HTERT RPE-1 (cell line): ENCODE data around the gene FFAR4.

ENCODE experiments used
- in situ Hi-C: fragments of 300-500 bp; cut with MboI; formaldehyde crosslinking; loops from 4 replicates; pipeline ENCODE4 v1.14.3; 2020; ENCODE audit warnings: low sequenced_read_pairs

FFAR4 gene

GRCh38 chr10:93598157-93598556, 31.7 kb downstream of the FFAR4 start:
- in situ Hi-C loops, result no loop called here

GRCh38 chr10:93599335-93599734, 32.9 kb downstream of the FFAR4 start:
- in situ Hi-C loops, result no loop called here

DNA sequence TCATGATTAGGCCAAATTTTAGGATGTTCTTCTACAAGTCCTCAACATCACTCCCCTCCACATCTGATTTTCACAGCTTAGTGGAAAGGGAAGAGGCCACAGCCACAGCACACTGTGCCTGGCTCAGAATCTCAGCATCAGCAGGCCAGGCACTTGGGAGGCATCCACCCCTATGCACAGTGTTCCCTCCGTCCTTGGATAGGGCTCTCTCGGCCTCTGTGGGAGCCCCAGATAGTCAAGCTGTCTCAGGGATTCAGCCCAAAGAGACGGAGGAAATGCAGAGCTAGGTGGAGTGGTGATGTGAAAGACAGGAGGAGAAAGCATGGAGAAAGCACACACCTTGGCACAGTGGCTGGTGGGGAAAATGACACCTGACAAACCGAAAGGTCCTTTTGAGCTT, 33.3 kb downstream of the FFAR4 start:
- in situ Hi-C loops, result no loop called here

GRCh38 chr10:93600446-93601145, 34.1 kb downstream of the FFAR4 start:
- in situ Hi-C loops, result no loop called here

DNA sequence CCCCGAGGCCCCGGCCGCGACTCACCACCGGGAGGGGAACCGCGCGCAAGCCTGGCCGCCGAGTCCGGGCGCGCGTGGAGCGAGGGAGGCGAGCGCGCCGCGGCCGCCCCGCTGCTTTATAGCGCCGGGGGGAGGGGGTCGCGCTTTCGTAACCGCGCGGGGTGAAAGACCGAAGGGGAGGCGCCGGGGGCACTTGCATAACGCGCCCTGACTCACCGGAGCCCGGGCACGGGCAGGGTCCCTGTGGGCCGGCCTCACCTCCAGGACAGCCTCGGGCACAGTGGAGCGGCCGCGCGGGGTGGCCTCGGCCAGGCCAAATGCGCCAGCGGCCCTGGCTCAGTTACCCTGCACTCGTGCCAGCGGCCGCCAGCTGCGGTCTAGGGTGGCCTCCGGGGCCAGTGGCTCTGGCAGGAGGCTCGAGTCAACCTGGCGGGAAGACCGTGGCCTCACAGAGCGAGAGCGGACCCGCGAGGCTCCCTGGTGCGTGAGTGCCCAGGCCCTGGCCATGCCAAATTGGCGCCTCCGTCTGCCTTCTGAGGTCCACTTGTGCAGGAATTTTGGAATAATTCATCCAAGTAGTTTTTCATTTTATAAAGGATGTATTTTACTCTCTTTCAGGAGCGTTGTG, 34.8 kb downstream of the FFAR4 start, which contains the start of gene RBP4:
Gene RBP4 (minus strand): TSS at position 90 of the 628 bp plus-strand sequence. CDS start 207 bp downstream, outside the sequence.
- in situ Hi-C loops, result no loop called here

DNA sequence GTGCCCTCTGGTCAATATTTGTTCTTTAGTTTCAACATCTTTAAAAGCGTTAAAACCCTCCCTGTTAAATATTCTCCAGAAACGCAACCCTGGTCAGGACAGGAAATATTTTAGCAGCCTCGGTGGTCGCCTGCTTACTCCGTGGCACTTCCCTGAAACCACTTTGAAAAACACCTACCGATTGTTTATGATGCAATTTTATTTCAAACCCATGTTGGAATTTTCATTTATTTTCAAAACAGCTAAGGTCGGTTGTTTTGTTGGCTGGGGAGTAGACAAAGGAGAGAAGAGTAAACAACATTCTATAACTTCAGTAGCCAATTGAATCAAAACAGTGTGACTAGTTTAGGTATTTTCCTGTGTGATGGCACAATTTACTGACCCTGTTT, 35.3 kb downstream of the FFAR4 start:
- in situ Hi-C loops, result no loop called here

DNA sequence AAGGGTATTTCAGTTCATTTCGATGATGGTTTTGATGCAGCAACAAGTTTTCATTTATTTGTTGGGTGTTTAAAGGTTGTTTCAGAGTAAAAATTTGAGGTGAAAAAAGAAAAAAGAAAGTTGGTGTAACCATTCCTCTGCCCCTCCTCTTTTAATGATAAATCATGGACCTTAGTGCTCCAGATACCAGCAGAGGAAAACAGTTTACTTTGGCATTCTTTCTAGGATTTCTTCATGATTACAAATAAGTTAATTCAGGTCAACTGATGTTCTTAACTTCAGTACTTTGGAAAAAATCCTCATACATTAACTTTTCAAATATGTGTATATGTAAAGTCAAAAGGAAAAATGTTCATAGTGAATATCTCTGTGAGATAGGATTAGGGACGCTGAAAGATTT, 36.6 kb downstream of the FFAR4 start:
- in situ Hi-C loops, result no loop called here

DNA sequence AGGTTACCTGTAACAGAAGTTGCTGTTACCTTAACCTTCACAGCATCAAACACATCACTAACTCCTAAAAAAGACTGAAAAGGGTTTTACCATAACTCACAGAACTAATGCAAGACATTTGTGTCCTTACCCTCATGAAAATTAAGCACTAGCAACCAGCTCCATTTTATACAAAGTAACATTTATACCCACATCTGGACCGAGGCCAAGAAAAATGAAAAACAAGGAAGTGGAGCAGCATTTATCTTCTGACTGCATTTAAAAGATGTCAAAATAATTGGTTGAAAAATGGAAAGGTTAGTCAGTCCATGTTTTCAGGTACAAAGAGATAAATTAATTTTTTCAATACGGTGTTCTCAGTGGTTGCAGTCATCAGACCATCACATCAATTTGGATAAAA, 37.7 kb downstream of the FFAR4 start:
- in situ Hi-C loops, result no loop called here

DNA sequence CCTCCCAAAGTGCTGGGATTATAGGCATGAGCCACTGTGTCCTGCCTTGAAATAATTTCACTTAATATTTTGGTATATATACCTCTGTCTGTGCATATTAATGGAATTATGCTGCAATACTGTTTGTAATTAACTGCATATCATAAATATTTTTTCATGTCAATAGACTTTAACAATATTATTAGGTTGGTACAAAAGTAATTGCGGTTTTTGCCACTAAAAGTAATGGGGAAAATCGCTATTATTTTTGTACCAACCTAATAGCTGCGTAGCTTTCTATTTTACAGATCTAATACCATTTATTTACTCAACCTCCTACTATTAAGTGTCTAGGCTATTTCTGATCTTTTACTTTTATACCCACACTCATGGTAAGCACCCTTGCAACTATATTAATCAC, 42.0 kb downstream of the FFAR4 start:
- in situ Hi-C loops, result no loop called here

DNA sequence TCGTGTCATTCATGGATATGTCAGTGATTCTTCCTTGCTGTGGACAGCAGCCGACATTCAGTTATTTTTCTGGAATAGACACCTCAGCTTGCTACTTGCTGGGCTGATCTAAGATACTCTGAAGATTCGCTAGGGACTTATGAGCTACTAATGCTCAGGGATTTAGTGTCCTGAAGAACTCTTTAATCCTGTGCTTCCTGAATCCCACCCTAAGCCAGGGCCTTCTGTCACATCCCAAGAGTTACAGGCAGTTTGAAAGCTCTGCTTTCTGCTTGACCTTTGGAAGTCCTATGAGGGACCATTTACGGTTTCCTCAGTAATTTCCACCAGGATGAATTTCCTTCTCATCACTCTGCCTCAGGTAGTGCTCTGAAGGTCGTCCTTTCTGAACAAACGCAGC, 45.8 kb downstream of the FFAR4 start, which contains the start of gene PDE6C:
Gene PDE6C (plus strand): TSS at position 227 of the 400 bp plus-strand sequence. CDS start 189 bp downstream, outside the sequence.
- in situ Hi-C loops, result no loop called here

GRCh38 chr10:93613126-93613525, 46.7 kb downstream of the FFAR4 start:
- in situ Hi-C loops, result no loop called here

- in situ Hi-C loops, result no loop called here
Measured at GRCh38 chr10:93614101-93614825, 47.8 kb downstream of the FFAR4 start.

GRCh38 chr10:93615576-93616235, 49.2 kb downstream of the FFAR4 start:
- in situ Hi-C loops, result no loop called here

DNA sequence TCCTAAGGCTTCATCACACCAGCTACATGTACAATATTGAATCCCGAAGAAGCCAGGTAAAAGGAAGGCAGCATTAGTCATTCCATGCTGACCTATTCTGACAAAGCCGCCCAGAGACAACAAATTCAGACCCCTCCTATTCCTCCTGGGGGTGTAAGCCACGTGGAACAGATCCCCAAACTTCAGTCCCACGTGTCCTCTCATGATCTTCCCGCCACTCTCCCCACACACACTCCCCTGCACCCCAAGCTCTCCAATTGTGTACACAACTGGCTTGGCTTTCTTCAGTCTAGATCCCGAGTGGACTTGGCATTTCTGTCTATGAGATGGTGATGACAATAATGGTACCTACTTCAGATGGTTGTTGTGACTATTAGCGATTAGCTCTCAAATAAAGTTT, 54.5 kb downstream of the FFAR4 start:
- in situ Hi-C loops, result no loop called here

- in situ Hi-C loops, result no loop called here
Measured at GRCh38 chr10:93622942-93623341, 56.5 kb downstream of the FFAR4 start.

GRCh38 chr10:93628858-93629257, 62.4 kb downstream of the FFAR4 start:
- in situ Hi-C loops, result no loop called here

DNA sequence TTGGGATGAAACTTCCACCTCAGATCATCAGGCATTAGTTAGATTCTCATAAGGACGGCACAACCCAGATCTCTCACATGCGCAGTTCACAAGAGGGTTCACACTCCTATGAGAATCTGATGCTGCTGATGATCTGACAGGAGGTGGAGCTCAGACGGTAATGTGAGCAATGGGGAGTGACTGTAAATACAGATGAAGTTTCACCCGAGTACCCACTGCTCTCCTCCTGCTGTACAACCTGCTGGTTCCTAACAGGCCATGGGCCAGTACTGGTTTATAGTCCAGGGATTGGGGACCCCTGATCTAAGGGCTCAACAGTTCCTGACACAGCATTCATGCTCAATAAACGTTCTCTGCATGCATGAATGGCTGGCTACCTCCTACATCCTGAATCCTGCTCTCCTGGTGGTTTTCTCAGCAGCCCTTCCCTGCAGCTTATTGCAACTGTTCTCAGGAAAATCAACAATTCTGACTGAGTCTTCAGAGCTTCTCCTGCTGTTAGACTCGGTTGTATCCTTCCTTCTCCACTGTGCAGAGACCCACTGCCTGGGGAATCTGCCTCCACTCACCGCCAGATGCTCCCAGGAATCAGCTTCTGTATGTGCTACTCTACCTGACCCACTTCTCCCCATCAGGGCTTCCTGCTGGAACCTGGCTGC, 63.3 kb downstream of the FFAR4 start:
- in situ Hi-C loops, result no loop called here

DNA sequence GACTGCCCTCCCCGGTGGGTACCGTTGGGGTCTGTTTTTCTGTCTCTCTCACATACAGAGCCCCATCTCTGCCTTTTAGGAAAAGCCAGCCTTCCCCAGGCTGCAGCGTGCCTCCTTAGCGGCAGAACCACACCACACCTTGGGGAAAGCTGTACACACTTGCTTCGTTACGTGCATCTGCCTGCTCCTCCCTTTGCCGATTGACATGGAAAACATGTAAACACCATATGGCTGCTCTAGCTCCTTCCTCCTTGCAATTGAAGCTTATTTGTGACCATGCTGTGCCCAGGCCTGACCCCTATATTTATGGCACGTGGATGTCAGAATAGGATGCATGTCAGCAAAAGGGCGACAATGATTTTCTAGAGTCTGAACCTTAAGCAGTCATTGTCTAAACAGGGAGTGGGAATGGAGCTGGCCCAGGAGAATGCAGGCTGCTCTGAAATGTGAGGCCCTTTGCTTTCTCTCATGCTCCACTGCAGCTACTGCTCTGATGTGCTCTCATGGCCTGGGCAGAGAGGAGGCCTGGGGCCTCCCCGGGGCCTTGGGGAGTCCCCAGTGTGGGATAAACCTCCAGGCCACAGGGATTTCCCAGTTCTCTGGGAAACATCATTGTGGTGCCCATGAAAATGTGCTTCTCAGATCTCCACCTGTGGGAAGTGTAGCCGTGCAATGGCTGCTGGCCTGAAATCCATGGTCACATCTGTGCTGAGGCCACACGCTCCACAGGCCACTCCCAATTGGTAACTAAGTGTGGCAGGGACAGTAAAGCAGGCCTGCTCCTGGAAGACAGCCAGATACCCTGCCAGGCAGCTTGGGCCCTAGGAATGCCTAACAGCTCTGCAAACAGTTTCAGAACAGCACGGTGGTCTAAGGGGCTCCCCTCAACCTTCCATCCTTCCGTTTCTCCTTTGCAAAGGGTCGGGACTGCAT, 64.4 kb downstream of the FFAR4 start:
- in situ Hi-C loops, result no loop called here
